Glutamatergic neuron (in vitro differentiated cells): ENCODE measurements around the gene ABI1. TPM values are rescaled to one million over a fixed set of nuclear protein-coding genes. Genes with fewer than 3 reads are reported as not detected.
A peak's percentile ranks its signal among the peaks of the same experiment; 100 is the strongest.

Experiments used
- DNase-seq: peaks from one replicate; pipeline ENCODE4 v3.0.0; 2022
- H3K27ac Mint-ChIP-seq: one replicate; pipeline ENCODE4 v1.8.0; 2020; ENCODE audit warnings: mild to moderate bottlenecking, mixed read lengths, inconsistent platforms; ENCODE audit not compliant: unreplicated experiment
- H3K27me3 Mint-ChIP-seq: one replicate; pipeline ENCODE4 v1.8.0; 2020; ENCODE audit warnings: mild to moderate bottlenecking, moderate library complexity, mixed read lengths, inconsistent platforms; ENCODE audit not compliant: unreplicated experiment
- H3K36me3 Mint-ChIP-seq: one replicate; pipeline ENCODE4 v1.8.0; 2020; ENCODE audit warnings: mild to moderate bottlenecking, mixed read lengths, inconsistent platforms; ENCODE audit not compliant: unreplicated experiment
- H3K4me1 Mint-ChIP-seq: one replicate; pipeline ENCODE4 v1.8.0; 2020; ENCODE audit warnings: mild to moderate bottlenecking, low read depth, mixed read lengths, inconsistent platforms; ENCODE audit not compliant: unreplicated experiment
- H3K4me3 Mint-ChIP-seq: one replicate; pipeline ENCODE4 v1.8.0; 2020; ENCODE audit warnings: mild to moderate bottlenecking, mixed read lengths, inconsistent platforms; ENCODE audit not compliant: unreplicated experiment
- H3K9me3 Mint-ChIP-seq: one replicate; pipeline ENCODE4 v1.8.0; 2020; ENCODE audit warnings: mild to moderate bottlenecking, moderate library complexity, mixed read lengths, inconsistent platforms; ENCODE audit not compliant: unreplicated experiment
- total RNA-seq: library from RNA; stranded (reverse); fragmentation: NEBNext Ultra II Directional; extraction: Animal tissue kit (Norgen Biotek cat#: 25700); gene quantifications from one replicate; pipeline ENCODE4 v1.2.1, GENCODE V29; 2021; ENCODE audit not compliant: unreplicated experiment
- TF ChIP-seq, protein P1 (sequence below): fragments of 200-600 bp; sonication (generic); IDR thresholded peaks from one replicate; pipeline ENCODE4 v1.5.0; 2021; ENCODE audit not compliant: partially characterized antibody, unreplicated experiment

The ABI1 gene
- total RNA-seq, 1 donor from 2014 or later: 37.3 TPM

DNA sequence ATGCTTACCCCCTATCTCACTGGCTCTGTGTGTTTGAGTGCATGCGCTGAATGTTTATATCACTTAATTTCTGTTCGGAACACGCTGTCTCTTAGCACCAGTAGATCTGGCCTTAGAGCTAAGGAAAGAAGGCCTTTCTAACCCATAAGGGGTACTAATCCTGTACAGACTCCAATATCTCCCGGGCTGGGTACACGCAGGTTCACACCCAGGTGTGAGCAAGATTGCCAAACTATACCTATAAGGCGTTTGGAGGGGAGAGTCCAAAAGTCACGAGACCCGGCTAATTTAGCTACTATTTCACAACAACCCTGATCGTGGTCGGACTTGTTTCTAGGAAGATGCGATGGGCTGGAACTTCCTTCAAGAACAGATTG is 164.0 kb downstream of the ABI1 start:
- Mint-ChIP-seq H3K36me3 (peaks cover 7% of the 10 kb centered on the region), H3K4me1 (peaks cover 7% of the 10 kb centered on the region), H3K9me3 (peaks cover 13% of the 10 kb centered on the region), H3K4me3 (peak overlapping the region; percentile 96), H3K27ac (peak overlapping the region; percentile 92), H3K27me3 (peaks cover 9% of the 10 kb centered on the region)
- TF ChIP-seq, protein P1, sequence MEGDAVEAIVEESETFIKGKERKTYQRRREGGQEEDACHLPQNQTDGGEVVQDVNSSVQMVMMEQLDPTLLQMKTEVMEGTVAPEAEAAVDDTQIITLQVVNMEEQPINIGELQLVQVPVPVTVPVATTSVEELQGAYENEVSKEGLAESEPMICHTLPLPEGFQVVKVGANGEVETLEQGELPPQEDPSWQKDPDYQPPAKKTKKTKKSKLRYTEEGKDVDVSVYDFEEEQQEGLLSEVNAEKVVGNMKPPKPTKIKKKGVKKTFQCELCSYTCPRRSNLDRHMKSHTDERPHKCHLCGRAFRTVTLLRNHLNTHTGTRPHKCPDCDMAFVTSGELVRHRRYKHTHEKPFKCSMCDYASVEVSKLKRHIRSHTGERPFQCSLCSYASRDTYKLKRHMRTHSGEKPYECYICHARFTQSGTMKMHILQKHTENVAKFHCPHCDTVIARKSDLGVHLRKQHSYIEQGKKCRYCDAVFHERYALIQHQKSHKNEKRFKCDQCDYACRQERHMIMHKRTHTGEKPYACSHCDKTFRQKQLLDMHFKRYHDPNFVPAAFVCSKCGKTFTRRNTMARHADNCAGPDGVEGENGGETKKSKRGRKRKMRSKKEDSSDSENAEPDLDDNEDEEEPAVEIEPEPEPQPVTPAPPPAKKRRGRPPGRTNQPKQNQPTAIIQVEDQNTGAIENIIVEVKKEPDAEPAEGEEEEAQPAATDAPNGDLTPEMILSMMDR: no peak
- no peak for DNase-seq

Other genes starting within 250 kb of the ABI1 start
- 11.6 TPM for gene PDSS1, start 163.3 kb downstream of the ABI1 start, total RNA-seq
- 17.0 TPM for gene ANKRD26, start 239.5 kb upstream of the ABI1 start, total RNA-seq